GM18507 (cell line): Measurements from ENCODE around the gene NEAT1.
"Not testable (repeated sequence)": the region's sequence is repeated elsewhere in the genome, so short reads cannot be mapped to it uniquely, and the experiment has no call there.

Source experiments
- DNase-seq: peaks from one replicate; pipeline ENCODE4 v3.0.0; 2011; ENCODE audit warnings: low read depth; ENCODE audit not compliant: insufficient read length; ENCODE audit errors: extremely low spot score
- FAIRE-seq: peaks from 2 replicates; lab custom pipeline; 2011; peaks lifted over from hg19 to GRCh38; lab: Jason Lieb, UNC

The NEAT1 gene

GRCh38 chr11:65403607-65404121, 18.9 kb upstream of the NEAT1 start:
- DNase-seq (no peak), FAIRE-seq (peak; percentile 85)

GRCh38 chr11:65404210-65404609, 18.4 kb upstream of the NEAT1 start:
- DNase-seq (no peak), FAIRE-seq (no peak)

- no peak for DNase-seq
- FAIRE-seq: no peak
Measured at GRCh38 chr11:65404638-65405339, 17.8 kb upstream of the NEAT1 start.

- no peak for FAIRE-seq
- no peak for DNase-seq
Measured at GRCh38 chr11:65410936-65411680, 11.5 kb upstream of the NEAT1 start.

- no peak for DNase-seq
- no peak for FAIRE-seq
Measured at GRCh38 chr11:65411681-65412070, 10.9 kb upstream of the NEAT1 start.

GRCh38 chr11:65412271-65413076, 10.1 kb upstream of the NEAT1 start:
- FAIRE-seq (no peak), DNase-seq (no peak)

GRCh38 chr11:65413077-65413664, 9.4 kb upstream of the NEAT1 start:
- DNase-seq, FAIRE-seq: not testable (repeated sequence)

- FAIRE-seq (no peak), DNase-seq (no peak)
Measured at GRCh38 chr11:65414776-65415498, 7.7 kb upstream of the NEAT1 start.

GRCh38 chr11:65415499-65416340, 6.9 kb upstream of the NEAT1 start:
- DNase-seq (no peak), FAIRE-seq (no peak)

- DNase-seq: peak; percentile 89
Measured at GRCh38 chr11:65416341-65416824, 6.2 kb upstream of the NEAT1 start.

GRCh38 chr11:65416841-65417701, 5.5 kb upstream of the NEAT1 start:
- no peak for FAIRE-seq
- no peak for DNase-seq

More at GRCh38 chr11:65416341-65416824, 6.2 kb upstream of the NEAT1 start:
- peak; percentile 87 for FAIRE-seq

GRCh38 chr11:65417702-65418430, 4.7 kb upstream of the NEAT1 start:
- DNase-seq (no peak), FAIRE-seq (no peak)

GRCh38 chr11:65418431-65418680, 4.2 kb upstream of the NEAT1 start:
- no peak for FAIRE-seq
- DNase-seq: no peak

- FAIRE-seq (peak; percentile 90), DNase-seq (peak; percentile 71)
Measured at GRCh38 chr11:65418681-65419459, 3.7 kb upstream of the NEAT1 start.

- DNase-seq (no peak), FAIRE-seq (no peak)
Measured at GRCh38 chr11:65419460-65419771, 3.2 kb upstream of the NEAT1 start.

- FAIRE-seq (no peak), DNase-seq (no peak)
Measured at GRCh38 chr11:65419772-65420481, 2.7 kb upstream of the NEAT1 start.
